Colonic mucosa (tissue), 4 donors: ENCODE measurements around the gene CDH4. TPM values are rescaled to one million over a fixed set of nuclear protein-coding genes. Genes with fewer than 3 reads are reported as not detected.

Source experiments
- DNase-seq: peaks from one replicate; pipeline ENCODE4 v3.0.0-alpha.2; 2020
- H3K27ac ChIP-seq: fragments of 200-600 bp; one replicate; pipeline ENCODE4 v1.8.0; 2021
- H3K27me3 ChIP-seq: fragments of 200-600 bp; one replicate; pipeline ENCODE4 v1.8.0; 2021
- H3K36me3 ChIP-seq: fragments of 200-600 bp; one replicate; pipeline ENCODE4 v1.8.0; 2021
- H3K4me1 ChIP-seq: fragments of 200-600 bp; one replicate; pipeline ENCODE4 v1.8.0; 2021; ENCODE audit warnings: mild to moderate bottlenecking
- H3K4me3 ChIP-seq: fragments of 200-600 bp; one replicate; pipeline ENCODE4 v1.8.0; 2021
- H3K9ac ChIP-seq, 2 donors: one replicate each; pipeline ENCODE4 v1.7.0; 2013; ENCODE audit warnings: control low read depth in 2 of 2, low read depth in 2 of 2, low read length in 2 of 2
- H3K9me3 ChIP-seq: fragments of 200-600 bp; one replicate; pipeline ENCODE4 v1.8.0; 2021
- intact Hi-C: fragments of 100-400 bp; cut with DNase I; formaldehyde crosslinking; loops from one replicate; pipeline ENCODE4 v1.14.1; 2022
- total RNA-seq, 2 donors: library from RNA; stranded (reverse); fragmentation: NEBNext Ultra II Directional in 1 of 2; extraction: Animal tissue kit (Norgen Biotek cat#: 25700) in 1 of 2; gene quantifications; one replicate each; pipeline ENCODE4 v1.2.1, GENCODE V29; 2021
- TF ChIP-seq, protein P1 (sequence below): fragments of 200-600 bp; IDR thresholded peaks from one replicate; pipeline ENCODE4 v1.8.0; 2022; ENCODE audit warnings: antibody characterized with exemption, mild to moderate bottlenecking
- donor health status: healthy.
- donor health status: DM: no; HTN: no; CAD: no.
- donor health status: DM: no; HTN: no; CAD: no.

Gene CDH4
- total RNA-seq, 2 donors from 2014 or later: 0.08 TPM; not detected in 1

DNA sequence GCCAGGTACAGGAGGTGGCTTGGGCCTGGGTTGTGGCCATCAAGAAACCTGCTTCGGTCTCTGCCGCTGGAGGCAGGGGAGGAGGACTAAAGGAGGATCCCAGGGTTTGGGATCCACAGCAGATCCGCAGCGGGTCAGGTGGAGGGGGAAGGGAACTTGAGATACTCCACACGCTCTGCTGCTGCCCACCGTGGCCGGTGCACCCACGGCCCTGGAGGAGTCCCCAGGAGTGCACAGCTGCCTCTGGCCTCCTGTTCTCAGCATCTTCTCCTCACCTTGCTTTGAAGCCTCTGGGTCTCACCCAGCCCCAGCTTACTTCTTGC is 286.8 kb downstream of the CDH4 start:
- Histone ChIP-seq H3K36me3 (no peaks in the 10 kb centered on the region), H3K9ac (no peak overlapping the region), H3K27ac (no peak overlapping the region), H3K27me3 (no peaks in the 10 kb centered on the region), H3K4me3 (no peak overlapping the region), H3K9me3 (no peaks in the 10 kb centered on the region), H3K4me1 (no peaks in the 10 kb centered on the region)
- TF ChIP-seq, protein P1, sequence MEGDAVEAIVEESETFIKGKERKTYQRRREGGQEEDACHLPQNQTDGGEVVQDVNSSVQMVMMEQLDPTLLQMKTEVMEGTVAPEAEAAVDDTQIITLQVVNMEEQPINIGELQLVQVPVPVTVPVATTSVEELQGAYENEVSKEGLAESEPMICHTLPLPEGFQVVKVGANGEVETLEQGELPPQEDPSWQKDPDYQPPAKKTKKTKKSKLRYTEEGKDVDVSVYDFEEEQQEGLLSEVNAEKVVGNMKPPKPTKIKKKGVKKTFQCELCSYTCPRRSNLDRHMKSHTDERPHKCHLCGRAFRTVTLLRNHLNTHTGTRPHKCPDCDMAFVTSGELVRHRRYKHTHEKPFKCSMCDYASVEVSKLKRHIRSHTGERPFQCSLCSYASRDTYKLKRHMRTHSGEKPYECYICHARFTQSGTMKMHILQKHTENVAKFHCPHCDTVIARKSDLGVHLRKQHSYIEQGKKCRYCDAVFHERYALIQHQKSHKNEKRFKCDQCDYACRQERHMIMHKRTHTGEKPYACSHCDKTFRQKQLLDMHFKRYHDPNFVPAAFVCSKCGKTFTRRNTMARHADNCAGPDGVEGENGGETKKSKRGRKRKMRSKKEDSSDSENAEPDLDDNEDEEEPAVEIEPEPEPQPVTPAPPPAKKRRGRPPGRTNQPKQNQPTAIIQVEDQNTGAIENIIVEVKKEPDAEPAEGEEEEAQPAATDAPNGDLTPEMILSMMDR: no peak
- intact Hi-C loops: no loop called here
- no peak for DNase-seq

DNA sequence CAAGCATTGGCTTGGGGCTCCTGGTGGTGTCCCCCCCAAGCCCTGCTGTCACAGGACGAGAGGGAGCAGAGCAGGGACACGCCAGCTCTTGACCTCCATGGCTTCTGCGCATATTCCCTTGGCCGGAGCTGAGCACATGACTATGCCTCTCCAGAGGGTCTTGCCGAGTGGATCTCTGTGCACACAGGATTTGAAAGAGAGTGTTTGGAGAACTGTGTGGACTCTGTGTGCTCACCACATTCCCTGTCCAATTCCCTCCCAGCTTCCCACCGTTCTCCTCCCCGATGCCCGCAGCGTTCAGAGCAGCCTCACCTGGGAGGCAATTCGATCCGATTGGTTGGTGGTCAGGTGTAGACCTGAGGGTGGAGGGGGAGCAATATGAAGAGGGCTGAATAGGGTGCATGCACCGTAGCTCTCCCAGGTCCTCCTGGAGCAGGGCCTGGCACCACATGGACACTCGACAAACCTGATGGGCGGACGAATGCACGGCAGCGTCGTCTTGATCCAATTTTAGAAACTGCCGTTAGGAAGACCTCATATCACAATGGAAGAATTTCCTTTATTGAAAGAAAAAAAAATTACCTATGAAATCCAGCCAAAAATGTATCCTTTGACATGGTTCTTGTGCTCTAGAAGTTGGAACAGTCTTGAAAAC is 287.8 kb downstream of the CDH4 start:
- H3K4me1 ChIP-seq: no peaks in the 10 kb centered on the region
- no peak for DNase-seq
- H3K27ac ChIP-seq: no peak overlapping the region
- no peak overlapping the region for H3K4me3 ChIP-seq
- no peak overlapping the region for H3K9ac ChIP-seq
- no peaks in the 10 kb centered on the region for H3K9me3 ChIP-seq
- no peaks in the 10 kb centered on the region for H3K36me3 ChIP-seq
- no peaks in the 10 kb centered on the region for H3K27me3 ChIP-seq
- intact Hi-C loops: no loop called here
- TF ChIP-seq, protein P1: no peak

DNA sequence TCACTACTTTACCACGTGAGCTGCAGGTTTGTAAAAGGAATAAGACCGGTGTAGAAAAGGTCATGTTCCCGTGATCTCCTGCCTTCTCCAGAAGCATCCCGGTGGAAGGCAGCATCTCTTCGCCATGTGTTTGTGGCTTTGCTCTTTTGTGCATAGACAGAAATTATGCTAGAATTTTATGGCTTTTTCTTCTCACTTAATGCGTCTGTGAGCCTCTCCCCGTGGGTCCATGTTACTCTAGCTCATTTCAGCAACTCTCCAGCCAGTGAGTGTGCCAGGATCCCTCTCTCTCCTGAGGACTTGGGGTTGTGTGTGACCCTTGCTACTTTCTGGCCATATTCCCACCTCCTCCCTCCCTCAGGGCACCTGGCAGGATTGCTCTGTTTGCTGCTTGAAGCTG is 289.5 kb downstream of the CDH4 start:
- H3K9me3 ChIP-seq: no peaks in the 10 kb centered on the region
- TF ChIP-seq, protein P1: no peak
- intact Hi-C loops: no loop called here

DNA sequence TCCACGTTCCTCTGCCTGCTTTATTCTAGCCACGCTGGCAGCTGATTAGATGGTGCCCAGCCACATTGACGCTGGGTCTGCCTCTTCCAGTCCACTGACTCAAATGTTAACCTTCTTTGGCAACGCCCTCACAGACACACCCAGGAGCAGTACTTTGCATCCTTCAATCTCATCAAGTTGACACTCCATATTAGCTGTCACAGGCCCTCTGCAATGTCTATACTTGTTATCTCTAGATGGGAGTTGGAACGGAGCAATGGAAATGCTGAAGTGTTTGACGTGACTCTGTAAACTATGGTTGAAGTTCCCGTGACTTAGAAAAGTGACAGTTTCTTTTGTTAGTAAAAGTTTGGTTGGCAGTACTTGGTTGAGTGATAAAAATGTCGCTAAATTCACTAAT is 291.0 kb downstream of the CDH4 start:
- H3K4me3 ChIP-seq: no peak overlapping the region
- no peaks in the 10 kb centered on the region for H3K36me3 ChIP-seq
- DNase-seq: no peak
- intact Hi-C loops: no loop called here
- no peaks in the 10 kb centered on the region for H3K9me3 ChIP-seq
- no peak overlapping the region for H3K9ac ChIP-seq
- H3K27me3 ChIP-seq: no peaks in the 10 kb centered on the region
- TF ChIP-seq, protein P1: no peak
- no peaks in the 10 kb centered on the region for H3K4me1 ChIP-seq
- no peak overlapping the region for H3K27ac ChIP-seq

More for the DNA sequence above, 289.5 kb downstream of the CDH4 start:
- Histone ChIP-seq H3K27ac (no peak overlapping the region), H3K4me3 (no peak overlapping the region), H3K27me3 (no peaks in the 10 kb centered on the region), H3K36me3 (no peaks in the 10 kb centered on the region), H3K9ac (no peak overlapping the region), H3K4me1 (no peaks in the 10 kb centered on the region)
- no peak for DNase-seq

DNA sequence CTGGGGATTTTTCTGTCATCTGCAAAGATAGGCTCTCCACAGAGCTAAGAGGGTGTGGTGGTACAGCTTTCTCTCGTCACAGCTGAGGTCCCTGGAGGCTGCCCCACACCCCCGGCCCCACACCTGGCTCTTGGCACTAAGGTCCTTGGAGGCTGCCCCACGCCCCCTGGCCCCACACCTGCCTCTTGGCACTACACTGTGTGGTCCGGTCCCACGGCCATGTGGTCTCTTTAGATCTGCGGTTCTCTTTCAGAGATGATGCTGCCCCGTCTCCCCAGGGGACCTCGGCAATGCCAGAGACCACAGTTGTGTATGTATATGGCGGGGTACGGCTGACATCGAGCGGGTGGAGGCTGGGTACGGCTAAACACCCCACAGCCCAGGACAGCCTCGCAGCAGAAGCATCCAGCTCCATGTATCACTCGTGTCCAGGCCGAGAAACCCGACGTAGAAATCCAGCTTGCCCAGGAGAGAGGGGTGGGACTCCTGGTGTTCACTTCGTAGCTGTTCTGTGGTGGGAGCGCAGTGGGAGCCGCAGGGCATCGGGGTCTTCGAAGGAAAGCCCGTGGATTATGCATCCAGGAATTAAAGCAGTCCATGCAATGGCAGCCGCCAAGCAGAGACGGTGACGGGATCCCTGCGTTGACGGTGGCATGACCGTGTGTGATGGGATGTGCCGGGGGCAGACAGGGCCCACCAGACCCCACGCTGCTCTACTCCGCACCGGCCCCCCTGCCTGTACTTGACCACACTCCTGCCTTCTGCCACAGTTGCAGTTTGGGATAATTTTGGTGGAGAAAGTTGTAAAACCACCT is 292.1 kb downstream of the CDH4 start:
- DNase-seq: no peak
- intact Hi-C loops: no loop called here

More for the DNA sequence above, 292.1 kb downstream of the CDH4 start:
- Histone ChIP-seq H3K9ac (no peak overlapping the region), H3K4me1 (no peaks in the 10 kb centered on the region), H3K4me3 (no peak overlapping the region), H3K36me3 (no peaks in the 10 kb centered on the region), H3K9me3 (no peaks in the 10 kb centered on the region), H3K27me3 (no peaks in the 10 kb centered on the region), H3K27ac (no peak overlapping the region)
- TF ChIP-seq, protein P1: no peak
